ENCODE measurements around the gene ASB11. TPM values are rescaled to one million over a fixed set of nuclear protein-coding genes. Genes with fewer than 3 reads are reported as not detected.
A peak's percentile ranks its signal among the peaks of the same experiment; 100 is the strongest.

The ASB11 gene
- total RNA-seq, 2 experiments from 2014 or later: not detected

DNA sequence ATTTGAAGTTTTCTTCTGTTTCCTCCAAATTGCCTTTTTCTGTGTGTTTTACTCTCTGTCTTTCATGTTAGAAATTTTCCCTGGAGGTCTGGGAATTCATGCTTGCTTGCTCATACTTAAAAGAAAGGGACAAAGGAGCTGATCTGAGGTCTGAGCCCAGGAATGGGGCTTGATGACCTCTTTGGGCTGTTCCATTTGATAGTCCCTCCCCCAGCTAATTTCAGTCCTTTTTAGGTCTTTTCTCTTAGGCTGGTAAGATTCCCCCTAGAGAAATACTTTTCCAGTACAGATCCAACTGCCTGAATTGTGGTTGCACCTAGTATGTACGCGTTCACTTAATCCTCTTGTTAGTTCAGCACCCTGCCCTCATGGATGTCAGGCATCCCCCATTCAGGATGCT, 25.4 kb upstream of the ASB11 start:
- no peaks in the 10 kb centered on the region for H3K4me1 ChIP-seq (ENCODE audit: insufficient read depth, low read length)
- H3K4me3 ChIP-seq (ENCODE audit: low read length): no peak overlapping the region
- no peaks in the 10 kb centered on the region for H3K36me3 ChIP-seq (ENCODE audit: insufficient read depth, low read length)
- H3K27me3 Mint-ChIP-seq: peaks cover 35% of the 10 kb centered on the region
- no peak overlapping the region for H3K27ac Mint-ChIP-seq
- CTCF ChIA-PET: no interaction called here
- H3K27ac ChIP-seq (ENCODE audit: low read depth in 1 of 2, low read length in 2 of 2): no peak overlapping the region
- no peak overlapping the region for H3K4me3 Mint-ChIP-seq
- H3K9me3 Mint-ChIP-seq: no peaks in the 10 kb centered on the region
- intact Hi-C loops (cut with DNase I, micrococcal nuclease): loop anchor here in 1 of 2 experiments (10.0 kb wide), 1 partner anchor 1354 kb away; no protein-coding TSS in a partner anchor
- H3K9me3 ChIP-seq (ENCODE audit: control insufficient read depth in 1 of 2, insufficient read depth in 1 of 2, low read length in 2 of 2): no peaks in the 10 kb centered on the region
- ATAC-seq (ENCODE audit: poor library complexity): no peak
- POLR2A ChIA-PET: no interaction called here
- peaks cover 0 to 15% of the 10 kb centered on the region in 2 experiments for H3K27me3 ChIP-seq (ENCODE audit: control insufficient read depth in 1 of 2, insufficient read depth in 2 of 2, low read length in 2 of 2)
- peaks cover 7% of the 10 kb centered on the region for H3K4me1 Mint-ChIP-seq (ENCODE audit: low read depth)
- peaks cover under 1% of the 10 kb centered on the region for H3K36me3 Mint-ChIP-seq (ENCODE audit: low read depth)
- DNase-seq: no peak
- TF ChIP-seq, protein P1, sequence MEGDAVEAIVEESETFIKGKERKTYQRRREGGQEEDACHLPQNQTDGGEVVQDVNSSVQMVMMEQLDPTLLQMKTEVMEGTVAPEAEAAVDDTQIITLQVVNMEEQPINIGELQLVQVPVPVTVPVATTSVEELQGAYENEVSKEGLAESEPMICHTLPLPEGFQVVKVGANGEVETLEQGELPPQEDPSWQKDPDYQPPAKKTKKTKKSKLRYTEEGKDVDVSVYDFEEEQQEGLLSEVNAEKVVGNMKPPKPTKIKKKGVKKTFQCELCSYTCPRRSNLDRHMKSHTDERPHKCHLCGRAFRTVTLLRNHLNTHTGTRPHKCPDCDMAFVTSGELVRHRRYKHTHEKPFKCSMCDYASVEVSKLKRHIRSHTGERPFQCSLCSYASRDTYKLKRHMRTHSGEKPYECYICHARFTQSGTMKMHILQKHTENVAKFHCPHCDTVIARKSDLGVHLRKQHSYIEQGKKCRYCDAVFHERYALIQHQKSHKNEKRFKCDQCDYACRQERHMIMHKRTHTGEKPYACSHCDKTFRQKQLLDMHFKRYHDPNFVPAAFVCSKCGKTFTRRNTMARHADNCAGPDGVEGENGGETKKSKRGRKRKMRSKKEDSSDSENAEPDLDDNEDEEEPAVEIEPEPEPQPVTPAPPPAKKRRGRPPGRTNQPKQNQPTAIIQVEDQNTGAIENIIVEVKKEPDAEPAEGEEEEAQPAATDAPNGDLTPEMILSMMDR (IDR thresholded peaks at IDR 0.05): no peak

GRCh38 chrX:15336023-15336413, 20.6 kb upstream of the ASB11 start:
- Mint-ChIP-seq H3K9me3 (no peaks in the 10 kb centered on the region), H3K4me1 (ENCODE audit: low read depth) (peaks cover 26% of the 10 kb centered on the region), H3K4me3 (peak overlapping the region; percentile 98), H3K27ac (peak overlapping the region; percentile 98), H3K36me3 (ENCODE audit: low read depth) (peaks cover 25% of the 10 kb centered on the region), H3K27me3 (peaks cover 19% of the 10 kb centered on the region)
- H3K9me3 ChIP-seq (ENCODE audit: control insufficient read depth in 1 of 2, insufficient read depth in 1 of 2, low read length in 2 of 2): no peaks in the 10 kb centered on the region
- H3K27ac ChIP-seq (ENCODE audit: low read depth in 1 of 2, low read length in 2 of 2): peak overlapping the region; percentile 65 to 77
- POLR2A ChIA-PET: interaction anchor here (0.6 to 1.2 kb wide), 3 partner anchors 33 to 1898 kb away, joined by 3 read pairs; no protein-coding TSS in a partner anchor
- peaks cover 0 to 8% of the 10 kb centered on the region in 2 experiments for H3K27me3 ChIP-seq (ENCODE audit: control insufficient read depth in 1 of 2, insufficient read depth in 2 of 2, low read length in 2 of 2)
- H3K36me3 ChIP-seq (ENCODE audit: insufficient read depth, low read length): peaks cover 14% of the 10 kb centered on the region
- peak overlapping the region; percentile 96 for H3K4me3 ChIP-seq (ENCODE audit: low read length)
- intact Hi-C loops (cut with DNase I, micrococcal nuclease): loop anchor here in 1 of 2 experiments (2.0 to 10.0 kb wide), 9 partner anchors 336 to 1681 kb away; partner anchors contain the start of genes AP1S2, FANCB, MOSPD2 and OFD1
- TF ChIP-seq, protein P1 (IDR thresholded peaks at IDR 0.05): no peak
- H3K4me1 ChIP-seq (ENCODE audit: insufficient read depth, low read length): peaks cover 13% of the 10 kb centered on the region
- DNase-seq (peak in 7 of 14 experiments; percentile 9 to 91 (median 58)), ATAC-seq (ENCODE audit: poor library complexity) (peak; percentile 52)
- CTCF ChIA-PET: no interaction called here

DNA sequence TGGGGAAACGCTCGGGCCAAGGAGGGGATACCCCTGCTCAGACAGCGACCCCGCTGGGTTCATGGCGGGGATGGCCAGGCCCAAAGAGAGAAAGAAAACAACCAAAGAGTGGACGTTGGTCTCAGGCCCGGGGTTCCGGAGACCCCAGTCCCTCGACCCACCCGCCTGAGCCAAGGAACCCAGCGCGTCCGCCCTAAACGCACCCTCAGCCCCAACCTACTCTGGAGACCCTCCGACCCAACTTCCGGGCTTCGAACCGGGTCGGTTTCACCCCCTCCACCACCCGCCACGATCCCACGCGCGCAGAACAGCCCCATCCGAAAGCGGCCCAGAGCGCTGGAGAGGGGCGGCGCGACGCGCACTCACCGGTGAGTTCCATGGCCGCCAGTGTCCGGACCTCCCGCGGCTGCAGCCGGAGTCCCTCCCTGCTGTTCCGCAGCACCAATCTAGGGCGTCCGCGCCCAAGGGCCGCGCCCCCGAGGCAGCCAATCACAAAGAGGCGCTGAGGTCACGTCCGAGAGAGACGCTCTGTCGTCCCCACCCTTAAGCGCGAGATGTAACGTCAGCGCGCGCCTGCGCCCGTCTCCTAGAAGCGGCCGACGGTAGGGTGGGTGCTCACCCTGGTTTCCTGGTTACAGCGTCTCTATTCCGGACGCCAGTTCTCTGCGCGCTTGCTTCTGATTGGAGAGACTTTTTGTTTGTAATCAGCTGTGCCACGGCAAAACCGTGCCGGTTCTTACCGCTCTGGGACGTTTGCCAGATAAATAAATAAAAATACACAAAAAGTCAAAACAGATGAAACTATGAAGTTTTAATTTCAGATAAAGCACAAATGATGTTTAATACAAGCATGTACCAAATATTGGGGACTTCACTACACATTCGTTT, 19.9 kb upstream of the ASB11 start, which contains the start of gene PIGA:
Gene PIGA, minus strand, starts transcription at position 389 of the 888 bp plus-strand sequence. CDS start 3,593 bp downstream, outside the sequence.
- H3K4me1 ChIP-seq (ENCODE audit: insufficient read depth, low read length): peaks cover 13% of the 10 kb centered on the region
- ATAC-seq (ENCODE audit: poor library complexity) (peak; percentile 90), DNase-seq (peak; percentile 81 to 97 (median 88))
- peaks cover 25% of the 10 kb centered on the region for H3K36me3 Mint-ChIP-seq (ENCODE audit: low read depth)
- H3K4me3 ChIP-seq (ENCODE audit: low read length): peak within 1 kb of the TSS; percentile 96
- CTCF ChIA-PET: no interaction called here
- peak within 1 kb of the TSS; percentile 77 to 89 for H3K27ac ChIP-seq (ENCODE audit: low read depth in 1 of 2, low read length in 2 of 2)
- peaks cover 26% of the 10 kb centered on the region for H3K4me1 Mint-ChIP-seq (ENCODE audit: low read depth)
- H3K27ac Mint-ChIP-seq: peak within 1 kb of the TSS; percentile 98
- peak within 1 kb of the TSS; percentile 98 for H3K4me3 Mint-ChIP-seq
- peaks cover 13% of the 10 kb centered on the region for H3K27me3 Mint-ChIP-seq
- intact Hi-C loops (cut with DNase I, micrococcal nuclease): loop anchor here in 1 of 2 experiments (2.0 to 10.0 kb wide), 9 partner anchors 337 to 1681 kb away; partner anchors contain the start of genes AP1S2, FANCB, MOSPD2 and OFD1
- peaks cover 15% of the 10 kb centered on the region for H3K36me3 ChIP-seq (ENCODE audit: insufficient read depth, low read length)
- H3K9me3 Mint-ChIP-seq: no peaks in the 10 kb centered on the region
- H3K27me3 ChIP-seq (ENCODE audit: control insufficient read depth in 1 of 2, insufficient read depth in 2 of 2, low read length in 2 of 2): peaks cover 0 to 8% of the 10 kb centered on the region in 2 experiments
- TF ChIP-seq, protein P1 (IDR thresholded peaks at IDR 0.05): no peak
- no peaks in the 10 kb centered on the region for H3K9me3 ChIP-seq (ENCODE audit: control insufficient read depth in 1 of 2, insufficient read depth in 1 of 2, low read length in 2 of 2)
- POLR2A ChIA-PET: interaction anchor here (0.6 to 1.2 kb wide), 5 partner anchors 33 to 1898 kb away, joined by 3 read pairs; partner anchors contain the start of genes AP1S2, OFD1 and TRAPPC2
